Stimulated activated CD8-positive, alpha-beta memory T cell treated with anti-CD3 and anti-CD28 coated beads, Interleukin-7, amount 100 ng/mL, for 1 hour (primary cell): ENCODE results near the gene RBM38.

Experiments
- DNase-seq, 2 donors: peaks; one replicate each; pipeline ENCODE4 v3.0.0-alpha.2; 2020; ENCODE audit warnings: low read depth in 2 of 2

The RBM38 gene

DNA sequence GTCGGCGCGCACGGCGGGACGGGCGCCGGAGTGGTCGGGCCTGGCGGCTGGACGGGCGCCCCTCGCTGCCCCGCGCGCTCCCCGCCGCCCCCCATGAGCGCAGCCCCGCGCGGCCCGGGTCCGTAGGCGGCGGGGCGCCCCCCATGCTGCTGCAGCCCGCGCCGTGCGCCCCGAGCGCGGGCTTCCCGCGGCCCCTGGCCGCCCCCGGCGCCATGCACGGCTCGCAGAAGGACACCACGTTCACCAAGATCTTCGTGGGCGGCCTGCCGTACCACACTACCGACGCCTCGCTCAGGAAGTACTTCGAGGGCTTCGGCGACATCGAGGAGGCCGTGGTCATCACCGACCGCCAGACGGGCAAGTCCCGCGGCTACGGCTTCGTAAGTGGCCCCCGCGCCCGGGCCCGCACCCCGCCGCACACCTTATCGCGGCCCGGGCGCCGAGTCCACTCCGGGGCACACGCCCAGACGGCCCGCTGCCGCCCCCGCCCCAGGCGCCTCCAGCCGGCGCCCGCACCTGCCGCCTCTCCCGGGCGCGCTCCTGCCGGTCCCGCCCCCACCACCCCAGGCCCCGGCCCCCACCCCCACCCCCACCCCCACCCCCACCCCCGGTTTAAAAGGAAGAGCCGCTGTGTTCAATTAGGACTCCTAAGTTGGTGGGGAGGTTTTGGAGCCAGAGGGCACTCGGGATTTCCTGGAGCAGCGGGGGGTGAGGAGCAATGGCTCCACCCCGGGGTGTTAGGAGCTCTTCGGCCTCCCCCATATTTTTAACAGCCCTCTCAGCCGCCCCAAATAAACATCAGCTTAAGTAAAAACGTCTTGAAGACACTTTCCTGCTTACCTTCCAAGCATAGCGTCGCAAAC is 474 bp downstream of the RBM38 start:
- DNase-seq, result no peak

DNA sequence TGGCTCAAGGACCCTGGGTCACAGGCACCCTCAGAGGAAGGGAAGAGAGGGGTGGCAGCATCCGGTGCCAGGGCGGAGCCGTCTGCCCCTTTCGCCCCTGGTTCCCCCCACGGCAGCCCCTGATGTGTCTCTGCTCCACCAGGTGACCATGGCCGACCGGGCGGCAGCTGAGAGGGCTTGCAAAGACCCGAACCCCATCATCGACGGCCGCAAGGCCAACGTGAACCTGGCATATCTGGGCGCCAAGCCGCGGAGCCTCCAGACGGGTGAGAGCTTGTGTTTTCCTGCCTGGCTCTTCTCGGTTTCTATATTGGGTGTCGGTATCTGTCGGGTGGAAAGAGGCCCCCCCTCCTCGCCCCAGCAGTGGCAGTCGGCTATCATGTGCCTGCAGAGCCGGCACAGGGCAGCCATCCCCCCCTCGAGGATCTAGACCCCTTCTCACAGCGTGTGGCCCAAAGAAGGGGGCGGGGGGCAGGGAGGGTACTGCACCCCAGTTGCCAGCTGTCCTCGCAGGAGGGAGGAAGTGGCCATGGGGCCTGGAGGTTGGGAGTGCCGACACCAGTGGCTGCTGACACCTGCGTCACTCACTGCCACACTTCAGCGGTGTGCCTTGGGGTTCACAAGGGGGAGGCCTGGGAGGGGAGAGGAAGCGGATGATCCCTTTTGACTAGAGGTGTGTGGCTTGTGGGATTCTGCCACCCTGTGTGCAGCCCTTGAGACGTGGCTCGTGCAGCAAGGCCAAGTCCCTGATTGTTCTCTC is 1.5 kb downstream of the RBM38 start:
- peak; percentile 55 to 58 for DNase-seq

DNA sequence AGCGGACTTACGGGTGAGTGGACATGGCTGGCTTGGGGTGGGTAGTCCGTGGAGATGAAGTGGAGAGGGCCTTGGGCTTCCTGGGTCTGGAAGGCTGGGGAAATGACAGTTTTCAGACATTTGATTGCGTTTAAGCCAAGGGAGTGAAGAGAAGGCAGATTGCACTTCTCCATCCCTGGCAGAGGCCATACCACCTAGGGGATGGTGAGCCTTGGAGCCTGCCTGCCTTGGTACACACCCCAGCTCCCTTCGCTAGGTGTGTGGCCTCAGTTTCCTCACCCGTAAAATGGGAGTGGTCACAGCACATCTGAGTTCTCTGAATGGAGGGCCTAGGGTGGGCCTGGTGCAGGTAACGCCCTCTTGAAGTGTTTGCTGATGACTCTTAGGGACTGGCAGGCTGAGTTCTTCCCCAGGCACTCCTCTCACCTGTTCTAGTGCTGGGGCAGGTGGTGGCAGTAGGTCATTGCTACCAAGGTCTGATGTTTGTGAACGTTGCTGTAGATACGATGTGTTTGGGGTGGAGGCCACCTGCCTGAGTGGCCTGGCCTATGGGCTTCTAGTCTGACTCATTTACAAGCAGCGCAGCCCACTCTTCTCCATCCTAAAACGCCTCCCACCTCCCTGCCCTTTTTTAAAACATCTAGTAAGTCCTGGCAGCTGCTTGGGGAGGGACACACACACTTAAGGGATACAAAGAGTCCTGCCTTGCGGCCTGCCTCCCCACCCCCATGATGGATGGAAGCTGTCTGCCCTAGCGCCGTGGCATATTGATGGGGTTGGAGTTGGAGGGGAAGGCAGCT is 2.3 kb downstream of the RBM38 start:
- no peak for DNase-seq

DNA sequence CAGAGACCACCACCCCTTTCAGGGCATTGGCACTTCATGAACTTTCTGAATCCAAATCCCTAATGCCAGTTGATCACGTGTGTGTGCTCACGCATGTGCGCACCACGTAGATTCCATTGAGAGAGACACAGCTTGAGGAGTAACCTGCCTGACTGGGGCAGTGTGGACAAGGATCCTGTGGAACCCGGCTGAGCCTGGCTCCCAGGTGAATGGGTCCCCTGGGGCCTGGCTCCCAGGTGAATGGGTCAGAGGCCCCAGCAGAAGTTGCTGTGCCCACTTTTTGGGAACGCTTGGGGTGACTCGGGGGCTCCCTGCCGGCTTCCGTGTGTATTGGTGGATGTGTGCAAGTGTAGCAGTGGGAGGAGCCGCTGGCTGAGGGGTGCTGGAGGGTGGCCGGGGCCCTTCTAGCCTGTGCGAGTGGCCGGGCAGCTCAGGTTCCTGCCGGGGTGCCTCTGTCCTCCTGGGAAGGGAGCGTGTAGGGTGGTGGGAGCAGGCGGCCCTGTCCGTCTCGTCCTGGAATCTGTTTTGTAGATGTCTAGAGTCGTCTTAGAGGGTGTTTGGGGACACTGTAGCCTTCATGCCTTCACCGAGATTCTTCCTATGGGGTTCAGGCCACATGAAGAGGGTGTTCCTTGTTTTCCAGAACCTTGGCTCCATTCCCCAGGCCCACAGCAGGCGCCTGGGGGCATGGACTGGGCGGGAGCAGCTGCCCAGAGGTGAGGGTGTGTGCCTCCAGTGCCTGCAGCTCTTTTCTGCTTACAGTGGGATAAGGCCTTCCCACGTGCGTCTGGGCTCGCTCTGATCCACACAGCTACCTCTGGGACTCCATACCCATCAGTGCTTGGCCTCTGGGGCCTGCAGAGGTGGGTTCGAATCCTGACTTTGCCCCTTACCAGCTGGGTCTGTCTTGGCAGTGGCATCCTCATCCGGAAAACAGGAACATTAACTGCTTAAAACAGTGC is 3.2 kb downstream of the RBM38 start:
- no peak for DNase-seq

DNA sequence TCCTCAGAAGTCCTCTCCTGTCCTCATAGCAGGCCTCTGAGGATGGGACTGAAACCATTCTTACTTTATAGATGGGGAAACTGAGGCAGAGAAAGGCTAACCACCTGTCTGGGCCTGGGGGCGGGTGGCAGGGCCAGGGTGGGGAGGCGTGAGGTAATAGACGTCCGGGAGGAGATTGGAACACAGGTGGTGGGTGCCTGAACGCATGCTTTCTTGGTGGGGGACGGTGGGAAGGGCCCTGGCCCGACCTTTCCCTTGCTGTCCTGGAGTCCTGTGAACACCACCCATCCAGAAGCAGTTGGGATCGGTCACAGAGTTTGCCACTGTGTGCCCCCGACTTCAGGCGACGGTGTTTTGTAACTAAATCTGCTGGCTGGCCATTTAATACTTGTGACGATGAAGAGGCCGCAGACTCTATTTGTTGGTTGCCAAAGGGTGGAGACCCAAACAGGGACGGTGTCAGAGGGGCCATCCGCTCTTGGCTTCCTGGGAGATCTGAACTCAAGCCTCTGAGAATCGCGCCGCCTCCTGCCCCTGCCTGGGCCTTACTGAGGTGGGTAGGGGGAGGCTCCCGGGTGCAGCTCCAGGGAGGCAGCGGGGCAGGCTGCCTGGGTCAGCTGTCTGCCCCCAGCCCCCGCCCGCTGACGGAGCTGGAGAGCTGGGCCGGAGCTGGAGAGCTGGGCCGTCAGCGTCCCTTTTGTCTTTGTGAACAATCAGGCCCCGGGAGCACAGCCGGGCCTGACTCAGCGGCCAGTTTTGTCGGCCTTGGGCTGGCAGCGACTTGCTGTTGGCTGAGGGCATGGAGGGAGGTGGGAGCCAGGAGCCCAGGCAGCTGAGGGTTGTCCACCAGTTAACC is 4.1 kb downstream of the RBM38 start:
- no peak for DNase-seq

DNA sequence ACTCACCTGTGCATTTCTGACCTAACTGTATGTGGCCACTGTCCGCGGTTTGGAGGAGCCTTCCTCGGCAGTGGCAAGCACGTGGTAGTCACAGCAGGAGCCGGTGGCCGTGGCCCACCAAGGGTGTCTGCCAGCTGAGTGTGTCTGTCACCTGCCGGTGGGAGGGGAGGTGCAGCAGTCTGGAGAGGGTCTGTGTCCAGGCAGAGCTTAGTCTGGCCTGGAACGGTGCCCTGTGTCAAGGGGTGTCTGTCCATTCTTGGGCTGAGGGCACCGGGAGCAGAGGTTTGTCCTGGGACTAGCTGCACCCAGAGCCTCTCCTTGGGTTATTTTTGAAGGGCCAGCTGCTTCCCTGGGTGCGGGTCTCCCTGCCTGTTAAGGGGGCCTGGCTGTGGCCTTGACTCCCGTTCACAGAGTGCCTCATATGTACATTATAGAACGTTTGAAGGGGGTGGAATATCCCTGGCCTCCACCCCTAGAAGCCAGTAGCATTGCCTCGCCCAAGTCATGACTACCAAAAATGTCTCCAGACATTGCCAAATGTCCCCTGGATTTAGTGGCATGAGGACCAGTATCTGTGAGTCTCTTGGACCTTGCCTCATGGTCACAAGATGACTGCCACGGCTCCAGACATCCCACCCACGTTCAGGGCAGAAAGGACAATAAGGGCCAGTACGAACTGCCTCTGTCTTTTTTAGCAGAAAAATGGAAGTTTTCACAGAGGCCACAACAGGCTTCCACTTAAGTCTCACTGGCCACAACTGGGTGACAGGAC is 5.2 kb downstream of the RBM38 start:
- no peak for DNase-seq

DNA sequence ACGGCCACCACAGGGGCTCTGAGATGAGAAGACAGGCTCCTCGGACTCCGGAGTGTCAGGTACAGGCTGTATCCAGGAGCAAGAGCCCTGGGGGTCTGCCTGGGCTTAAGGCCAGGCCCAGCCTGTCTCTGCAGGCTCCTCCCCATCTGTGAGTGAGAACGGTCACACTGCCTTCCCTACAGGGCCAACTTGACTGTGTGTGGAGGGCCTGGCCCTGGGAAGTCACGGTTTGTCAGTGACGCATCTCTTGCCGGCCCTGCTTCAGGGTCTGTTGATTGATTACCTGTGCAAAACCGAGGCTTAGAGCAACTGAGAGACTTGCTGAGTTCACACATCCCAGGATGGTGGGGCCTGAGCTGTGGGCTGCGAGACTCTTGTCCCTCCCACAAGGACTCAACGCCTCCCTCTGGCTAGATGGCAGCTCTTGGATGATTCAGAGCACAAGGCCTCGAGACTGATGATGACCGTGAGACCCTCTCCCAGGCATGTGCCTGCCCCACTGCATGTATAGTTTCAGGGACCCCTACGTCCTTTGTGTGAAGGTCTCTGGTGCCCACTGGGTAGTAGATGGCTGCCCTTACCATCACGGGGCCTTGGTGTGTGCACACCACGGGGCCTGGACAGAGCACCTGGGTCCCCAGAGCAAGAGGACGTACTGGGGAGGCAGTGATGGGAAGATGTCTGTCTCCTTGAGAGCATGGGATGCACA is 5.9 kb downstream of the RBM38 start:
- no peak for DNase-seq

DNA sequence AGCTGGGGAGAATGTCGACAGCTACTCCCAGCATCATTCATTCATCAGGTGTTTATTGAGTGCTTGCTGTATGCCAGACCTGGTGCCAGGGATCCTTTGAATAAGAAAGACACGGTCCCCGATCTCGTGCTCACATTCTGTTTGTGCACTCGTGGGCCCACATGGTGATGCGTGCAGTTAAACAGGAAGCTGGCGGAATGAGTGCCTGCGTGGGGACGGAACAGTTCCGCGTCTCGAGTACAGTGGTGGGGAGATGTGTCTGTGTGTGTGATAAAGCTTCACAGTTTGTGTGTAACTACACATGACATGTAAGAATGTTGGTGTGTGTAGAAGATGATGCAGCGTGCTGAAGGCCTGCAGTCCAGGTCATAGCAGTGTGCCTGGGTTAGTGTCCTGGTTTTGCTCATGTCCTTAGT is 6.5 kb downstream of the RBM38 start:
- DNase-seq, result no peak

DNA sequence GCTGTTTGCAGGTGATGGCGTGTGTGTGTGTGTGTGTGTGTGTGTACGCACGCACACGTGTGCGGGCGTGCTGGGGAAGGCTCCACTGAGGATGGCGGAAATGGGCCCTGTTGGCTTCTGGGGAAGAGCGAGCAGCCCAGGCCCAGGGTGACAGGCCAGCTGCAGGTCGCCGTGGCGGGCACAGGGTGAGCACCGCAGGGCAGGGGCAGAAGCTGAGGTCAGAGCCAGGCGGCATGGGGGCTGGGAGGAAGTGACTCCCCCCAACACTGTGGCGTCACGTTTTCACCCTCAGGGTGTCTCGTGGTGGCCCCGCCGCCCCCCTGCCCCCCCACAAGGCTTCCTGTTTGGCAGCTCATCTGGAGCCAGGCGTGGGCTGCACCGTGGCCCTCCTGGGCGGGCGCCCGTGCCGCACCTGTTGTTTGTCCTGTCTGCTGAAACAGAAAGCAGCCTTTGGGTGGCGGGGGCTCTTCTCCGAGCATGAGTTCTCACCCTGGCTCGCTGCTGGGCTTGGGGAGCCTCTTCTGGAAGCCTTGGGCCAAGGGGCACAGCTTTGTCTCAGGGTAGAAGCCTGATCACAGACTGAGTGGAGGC is 7.1 kb downstream of the RBM38 start:
- DNase-seq, result peak; percentile 67 to 79

DNA sequence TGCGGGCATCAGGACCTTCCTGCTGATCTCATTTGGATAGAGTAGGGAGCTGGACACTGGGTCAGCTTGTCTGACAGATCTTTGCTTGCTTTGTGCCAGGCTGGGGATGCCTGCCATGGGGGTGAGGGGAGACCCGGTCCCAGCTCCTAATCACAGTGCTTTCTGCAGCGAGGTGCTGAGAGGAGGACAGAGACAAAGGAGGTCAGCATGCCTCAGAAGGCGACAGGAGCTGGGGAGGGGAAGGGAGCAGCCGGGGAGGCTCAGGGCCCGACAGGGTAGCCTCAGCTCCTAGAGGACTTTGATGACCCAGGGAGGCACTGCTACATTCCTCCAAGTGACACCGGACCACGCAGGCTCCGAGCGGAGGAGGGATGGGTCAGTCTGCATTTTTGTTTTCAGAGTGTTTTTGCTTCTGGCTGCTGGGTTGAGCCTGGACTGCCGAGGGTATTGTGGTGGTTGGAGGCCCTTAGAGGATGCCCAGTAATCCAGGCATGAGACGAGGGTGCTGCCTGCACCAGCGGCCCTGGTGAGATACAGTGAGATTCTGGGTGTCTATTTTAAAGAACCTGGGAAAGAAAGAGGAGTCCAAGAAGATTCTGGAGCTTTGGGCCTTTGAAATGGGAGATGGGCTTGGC is 7.8 kb downstream of the RBM38 start:
- DNase-seq, result no peak

DNA sequence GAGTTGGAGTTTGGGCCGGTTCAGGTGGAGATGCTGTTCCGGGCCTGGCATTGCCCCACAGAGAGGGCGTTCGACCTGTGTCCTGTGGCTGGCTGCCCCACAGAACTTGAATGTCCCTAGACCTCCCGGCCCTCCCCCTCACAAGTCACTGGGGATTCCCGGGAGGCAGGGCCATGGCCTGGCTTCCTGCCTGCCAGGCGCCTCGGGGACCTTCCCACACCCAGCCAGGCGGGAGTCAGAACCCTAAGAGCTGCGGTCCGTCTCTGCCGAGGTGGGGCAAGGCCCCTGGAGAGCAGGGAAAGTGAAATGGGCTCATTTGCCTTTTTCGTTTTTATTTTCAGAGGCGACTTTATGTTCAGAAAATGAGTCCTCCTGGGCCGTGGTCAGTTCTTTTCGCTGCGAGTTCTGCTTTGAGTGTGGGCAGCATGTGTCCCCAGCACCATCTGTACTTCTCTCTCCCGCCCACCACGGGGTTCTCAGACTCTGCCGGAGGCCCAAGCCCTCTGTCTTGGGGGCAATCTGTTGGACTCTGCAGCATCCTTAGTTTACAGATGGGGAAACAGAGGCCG is 8.5 kb downstream of the RBM38 start:
- no peak for DNase-seq

DNA sequence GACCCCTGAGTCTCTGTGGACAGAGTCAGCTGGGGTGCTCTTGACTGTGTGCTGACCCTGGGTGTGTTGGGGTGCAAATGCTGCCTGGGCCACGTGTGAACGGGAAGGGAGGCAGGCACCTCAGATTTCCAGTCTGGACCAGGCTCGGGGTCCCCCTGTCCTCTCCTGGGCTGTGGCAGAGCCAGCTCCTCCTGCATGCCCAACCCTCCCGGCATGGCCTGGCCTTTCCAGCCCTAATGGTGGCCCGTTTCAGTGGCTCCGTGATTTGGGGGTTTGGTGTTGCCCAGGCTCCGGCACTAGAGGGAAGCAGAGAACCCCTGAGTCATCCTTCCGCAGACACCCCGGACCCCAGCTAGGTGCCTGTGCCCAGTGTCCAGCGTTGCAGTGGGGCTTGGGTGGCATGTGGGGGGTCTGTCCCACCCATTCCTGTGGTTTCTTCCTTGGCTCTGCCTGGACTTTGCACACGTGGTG is 9.1 kb downstream of the RBM38 start:
- DNase-seq, result no peak

DNA sequence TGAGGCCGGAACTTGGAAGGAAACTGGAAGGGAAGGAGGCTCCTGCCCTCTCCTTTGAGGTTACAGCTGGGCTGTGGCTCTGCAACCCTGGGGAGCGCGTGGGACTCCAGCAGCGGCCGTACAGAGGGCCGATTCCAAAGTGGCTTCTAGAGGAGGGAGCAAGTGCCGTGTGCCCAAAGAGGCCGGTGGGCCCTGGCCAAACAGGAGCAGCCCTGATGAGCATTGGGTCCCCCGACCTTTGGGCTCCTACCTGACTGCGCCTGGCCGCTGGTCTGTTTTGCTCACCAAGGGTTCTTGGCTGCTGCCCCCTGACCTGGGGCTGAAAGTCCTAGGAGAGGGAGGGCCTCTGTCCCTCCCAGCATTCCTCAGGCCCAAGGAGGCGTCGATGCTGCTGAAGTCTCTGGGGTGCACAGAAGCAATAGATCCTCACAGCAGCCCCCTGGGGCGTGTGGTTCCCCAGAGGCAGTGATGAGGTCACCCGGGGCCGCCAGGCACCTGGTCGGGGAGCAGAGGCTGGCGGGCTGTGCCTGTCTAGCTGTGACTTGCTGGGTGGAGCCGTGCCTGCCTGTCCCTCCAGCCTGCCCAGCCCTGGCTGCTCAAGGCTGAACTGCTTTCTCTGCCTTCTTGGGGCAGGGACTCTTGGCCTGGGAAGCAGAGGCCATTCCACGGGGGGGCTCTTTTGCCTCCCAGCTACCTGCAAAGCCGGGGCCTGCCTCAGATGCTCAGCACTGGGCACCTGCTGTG is 9.8 kb downstream of the RBM38 start:
- no peak for DNase-seq

DNA sequence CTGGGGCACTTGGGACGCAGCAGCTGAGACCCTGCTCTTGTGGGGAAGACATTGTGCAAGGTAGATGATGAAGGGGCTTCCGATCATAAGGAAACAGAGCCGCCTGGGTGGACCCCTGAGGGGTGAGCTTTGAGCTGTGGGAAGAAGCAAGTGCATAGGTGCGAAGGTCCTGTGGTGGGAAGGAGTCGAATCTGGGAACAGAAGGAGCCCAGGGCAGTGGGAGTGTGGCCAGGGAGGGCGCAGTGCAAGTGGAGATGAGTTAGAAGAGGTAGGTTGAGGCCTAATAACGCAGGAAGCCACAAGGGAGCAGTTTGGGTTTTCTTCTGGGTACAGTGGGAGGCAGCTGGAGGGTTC is 10.3 kb downstream of the RBM38 start:
- DNase-seq, result no peak

DNA sequence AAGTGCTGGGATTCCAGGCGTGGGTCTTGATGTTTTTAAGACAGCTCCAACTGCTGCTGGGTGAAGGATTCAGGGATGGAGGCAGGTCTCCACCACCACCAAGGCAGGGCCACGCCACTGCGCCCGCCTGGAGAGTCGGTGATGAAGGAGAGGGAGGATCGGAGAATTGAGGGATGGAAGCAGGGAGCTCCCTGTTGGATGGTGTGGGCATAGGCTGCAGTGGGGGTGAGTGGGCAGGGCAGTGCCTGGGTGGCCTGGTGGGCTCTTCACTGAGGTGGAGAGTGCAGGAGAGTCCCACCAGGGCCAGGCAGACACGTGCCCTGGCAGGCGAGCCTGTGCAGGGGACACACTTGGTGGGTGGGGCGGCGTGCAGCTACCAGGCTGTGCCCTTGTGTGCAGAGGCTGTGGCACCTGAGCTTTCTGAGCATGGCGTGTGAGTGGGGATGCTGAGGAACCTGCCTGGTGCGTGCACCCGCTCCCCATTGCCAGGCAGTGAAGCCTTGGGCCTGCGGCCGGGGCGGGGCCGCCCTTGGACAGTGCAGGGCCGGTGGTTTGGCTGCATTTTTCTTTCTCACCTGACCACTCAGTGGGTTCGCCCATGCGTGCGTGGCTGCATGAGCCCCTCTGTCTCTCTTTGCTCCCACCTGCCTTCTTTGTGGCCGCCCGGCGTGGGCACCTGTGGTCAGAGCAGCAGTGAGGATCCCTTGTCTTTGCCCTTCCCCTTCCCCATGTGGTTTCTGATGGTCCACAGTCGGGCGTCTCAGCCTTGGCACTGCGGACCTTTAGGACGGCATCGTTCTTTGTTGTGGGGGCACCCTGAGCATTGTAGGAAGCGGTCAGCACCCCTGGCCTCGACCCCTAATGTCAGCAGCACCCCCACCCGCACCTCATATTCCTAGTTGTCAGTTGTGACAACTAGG is 11.3 kb downstream of the RBM38 start:
- DNase-seq, result no peak

DNA sequence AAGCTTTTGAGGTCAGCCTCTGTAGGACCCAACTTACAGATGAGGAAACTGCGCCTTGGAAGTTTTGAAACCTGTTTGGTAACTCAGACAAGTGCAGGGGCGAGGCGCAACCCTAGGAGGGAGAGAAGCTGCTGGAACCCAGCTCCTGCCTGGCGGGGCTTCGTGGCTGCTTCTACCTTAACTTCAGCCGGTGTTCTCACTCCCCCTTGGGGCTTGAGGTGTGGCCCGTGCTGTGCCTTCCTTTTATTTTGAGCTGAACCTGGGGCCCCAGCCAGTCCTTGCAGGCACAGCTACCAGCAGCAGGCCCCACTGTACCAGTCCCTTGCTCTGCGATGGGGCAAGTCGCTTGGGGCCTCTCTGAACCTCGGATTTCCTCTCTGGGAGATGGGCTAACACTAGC is 12.0 kb downstream of the RBM38 start:
- no peak for DNase-seq
